Measurements from ENCODE around the gene ALPK3. TPM values are rescaled to one million over a fixed set of nuclear protein-coding genes. Genes with fewer than 3 reads are reported as not detected.

Gene ALPK3
- total RNA-seq, 1 donor from 2014 or later = 0.20 TPM

DNA sequence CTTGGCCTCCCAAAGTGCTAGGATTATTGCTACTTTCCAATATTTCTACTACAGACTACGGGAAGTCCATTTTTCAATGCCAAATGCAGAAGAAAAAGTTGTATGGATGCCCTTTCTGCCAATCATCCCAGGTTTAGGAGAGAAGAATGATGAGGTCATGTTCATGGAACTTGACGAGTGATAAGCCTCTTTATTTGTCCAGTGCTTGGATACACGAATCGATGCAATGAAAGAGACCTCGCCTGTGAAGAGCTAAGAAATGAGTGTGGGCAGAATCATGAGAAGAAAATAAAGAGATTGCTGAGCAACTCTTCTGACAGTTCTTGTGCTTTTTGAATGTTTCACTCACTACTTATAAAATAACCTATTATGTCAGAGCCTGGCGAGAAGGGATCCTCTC is 66.3 kb downstream of the ALPK3 start:
- Mint-ChIP-seq H3K36me3 (ENCODE audit: low read depth) (no peaks in the 10 kb centered on the region), H3K27me3 (peaks cover 5% of the 10 kb centered on the region), H3K4me3 (no peak overlapping the region), H3K4me1 (no peaks in the 10 kb centered on the region), H3K27ac (no peak overlapping the region), H3K9me3 (no peaks in the 10 kb centered on the region)
- POLR2A ChIA-PET = no interaction called here
- no peak for ATAC-seq (ENCODE audit: low read depth)
- CTCF ChIA-PET = no interaction called here
- intact Hi-C loops (cut with micrococcal nuclease) = no loop called here
- DNase-seq = no peak
- TF ChIP-seq, protein P1, sequence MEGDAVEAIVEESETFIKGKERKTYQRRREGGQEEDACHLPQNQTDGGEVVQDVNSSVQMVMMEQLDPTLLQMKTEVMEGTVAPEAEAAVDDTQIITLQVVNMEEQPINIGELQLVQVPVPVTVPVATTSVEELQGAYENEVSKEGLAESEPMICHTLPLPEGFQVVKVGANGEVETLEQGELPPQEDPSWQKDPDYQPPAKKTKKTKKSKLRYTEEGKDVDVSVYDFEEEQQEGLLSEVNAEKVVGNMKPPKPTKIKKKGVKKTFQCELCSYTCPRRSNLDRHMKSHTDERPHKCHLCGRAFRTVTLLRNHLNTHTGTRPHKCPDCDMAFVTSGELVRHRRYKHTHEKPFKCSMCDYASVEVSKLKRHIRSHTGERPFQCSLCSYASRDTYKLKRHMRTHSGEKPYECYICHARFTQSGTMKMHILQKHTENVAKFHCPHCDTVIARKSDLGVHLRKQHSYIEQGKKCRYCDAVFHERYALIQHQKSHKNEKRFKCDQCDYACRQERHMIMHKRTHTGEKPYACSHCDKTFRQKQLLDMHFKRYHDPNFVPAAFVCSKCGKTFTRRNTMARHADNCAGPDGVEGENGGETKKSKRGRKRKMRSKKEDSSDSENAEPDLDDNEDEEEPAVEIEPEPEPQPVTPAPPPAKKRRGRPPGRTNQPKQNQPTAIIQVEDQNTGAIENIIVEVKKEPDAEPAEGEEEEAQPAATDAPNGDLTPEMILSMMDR (IDR thresholded peaks at IDR 0.05) = no peak

GRCh38 chr15:84883916-84884781 is 67.0 kb downstream of the ALPK3 start, which contains the start of gene SLC28A1:
Gene SLC28A1 (plus strand): TSS chr15:84884662. CDS start chr15:84887761, 3,099 bp downstream.
- intact Hi-C loops (cut with micrococcal nuclease) = no loop called here
- CTCF ChIA-PET = no interaction called here
- Mint-ChIP-seq H3K9me3 (no peaks in the 10 kb centered on the region), H3K27ac (no peak within 1 kb of the TSS), H3K36me3 (ENCODE audit: low read depth) (no peaks in the 10 kb centered on the region), H3K4me1 (no peaks in the 10 kb centered on the region), H3K27me3 (peaks cover 5% of the 10 kb centered on the region), H3K4me3 (no peak within 1 kb of the TSS)
- ATAC-seq (ENCODE audit: low read depth) = no peak
- no peak for DNase-seq
- POLR2A ChIA-PET = no interaction called here
- TF ChIP-seq, protein P1 (IDR thresholded peaks at IDR 0.05) = no peak

DNA sequence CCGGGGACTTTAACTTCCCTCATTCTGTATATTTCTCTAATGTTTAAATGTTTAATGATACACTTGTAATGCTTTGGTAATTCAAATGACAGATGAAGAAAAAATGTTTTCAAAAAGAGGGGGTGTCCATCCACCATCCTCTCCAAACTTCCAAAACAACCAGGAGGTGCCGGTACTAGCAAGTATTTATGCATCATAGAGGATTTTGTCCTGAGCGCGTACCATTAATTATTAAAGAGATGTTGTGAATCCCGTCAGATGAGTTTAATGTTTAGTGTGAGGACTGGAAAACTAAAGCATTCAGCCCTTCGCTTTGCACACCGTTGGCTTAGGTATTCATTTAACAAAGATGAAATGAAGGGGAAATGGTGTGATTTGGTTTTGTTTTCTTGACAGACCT is 68.6 kb downstream of the ALPK3 start:
- intact Hi-C loops (cut with micrococcal nuclease) = no loop called here
- ChIA-PET POLR2A (no interaction called here), CTCF (no interaction called here)
- Mint-ChIP-seq H3K9me3 (no peaks in the 10 kb centered on the region), H3K4me1 (no peaks in the 10 kb centered on the region), H3K36me3 (ENCODE audit: low read depth) (no peaks in the 10 kb centered on the region), H3K27ac (no peak overlapping the region), H3K27me3 (peaks cover 9% of the 10 kb centered on the region), H3K4me3 (no peak overlapping the region)
- TF ChIP-seq, protein P1 (IDR thresholded peaks at IDR 0.05) = no peak
- no peak for ATAC-seq (ENCODE audit: low read depth)
- DNase-seq = no peak

GRCh38 chr15:84886211-84886983 is 69.2 kb downstream of the ALPK3 start:
- ATAC-seq (ENCODE audit: low read depth) = no peak
- H3K27me3 Mint-ChIP-seq = peaks cover 11% of the 10 kb centered on the region
- no peak overlapping the region for H3K27ac Mint-ChIP-seq
- intact Hi-C loops (cut with micrococcal nuclease) = no loop called here
- no peak for DNase-seq
- H3K9me3 Mint-ChIP-seq = no peaks in the 10 kb centered on the region
- TF ChIP-seq, protein P1 (IDR thresholded peaks at IDR 0.05) = no peak
- no peaks in the 10 kb centered on the region for H3K4me1 Mint-ChIP-seq
- H3K36me3 Mint-ChIP-seq (ENCODE audit: low read depth) = no peaks in the 10 kb centered on the region
- H3K4me3 Mint-ChIP-seq = no peak overlapping the region
- ChIA-PET CTCF (no interaction called here), POLR2A (no interaction called here)

GRCh38 chr15:84886984-84887299 is 69.8 kb downstream of the ALPK3 start:
- DNase-seq (no peak), ATAC-seq (ENCODE audit: low read depth) (no peak)
- Mint-ChIP-seq H3K4me3 (no peak overlapping the region), H3K27ac (no peak overlapping the region), H3K4me1 (no peaks in the 10 kb centered on the region), H3K27me3 (peaks cover 11% of the 10 kb centered on the region), H3K9me3 (no peaks in the 10 kb centered on the region), H3K36me3 (ENCODE audit: low read depth) (no peaks in the 10 kb centered on the region)
- TF ChIP-seq, protein P1 (IDR thresholded peaks at IDR 0.05) = no peak
- CTCF ChIA-PET = no interaction called here
- POLR2A ChIA-PET = no interaction called here
- intact Hi-C loops (cut with micrococcal nuclease) = no loop called here
